ENCODE measurements around the gene MLLT3.

MLLT3 gene

DNA sequence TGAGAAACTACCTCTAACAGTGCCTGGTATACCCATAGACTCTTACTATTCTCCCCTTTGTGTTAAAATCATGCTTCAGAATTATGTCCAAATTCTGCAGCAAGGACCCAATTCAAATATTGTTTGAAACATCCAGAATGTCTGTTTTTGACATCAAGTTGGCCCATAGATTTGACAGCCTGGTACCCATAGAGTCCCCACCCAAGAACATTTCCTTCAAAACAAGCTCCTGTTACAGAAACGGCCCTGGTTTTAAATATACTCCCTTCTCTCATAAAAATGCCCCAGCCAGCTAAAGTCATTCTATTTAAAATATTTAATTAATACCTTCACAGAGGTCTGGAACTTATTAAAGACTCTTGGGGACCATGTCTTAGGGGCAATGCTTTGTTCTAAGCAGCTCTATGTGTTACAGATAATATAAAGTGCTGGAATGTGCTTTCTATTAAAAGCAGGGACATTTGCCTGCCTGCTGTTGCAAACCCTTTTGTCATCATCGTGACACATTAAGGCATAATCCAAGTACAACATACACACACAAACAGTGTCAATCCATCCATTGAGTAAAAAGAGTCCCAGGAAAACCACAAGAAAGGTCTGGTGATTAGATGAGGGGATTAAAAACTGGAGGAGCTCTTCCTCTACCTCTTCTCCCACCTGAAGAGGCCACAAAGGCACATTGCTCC, 321.7 kb downstream of the MLLT3 start:
- DNase-seq (ENCODE audit: low spot score), result no peak
- TF ChIP-seq, protein P1, sequence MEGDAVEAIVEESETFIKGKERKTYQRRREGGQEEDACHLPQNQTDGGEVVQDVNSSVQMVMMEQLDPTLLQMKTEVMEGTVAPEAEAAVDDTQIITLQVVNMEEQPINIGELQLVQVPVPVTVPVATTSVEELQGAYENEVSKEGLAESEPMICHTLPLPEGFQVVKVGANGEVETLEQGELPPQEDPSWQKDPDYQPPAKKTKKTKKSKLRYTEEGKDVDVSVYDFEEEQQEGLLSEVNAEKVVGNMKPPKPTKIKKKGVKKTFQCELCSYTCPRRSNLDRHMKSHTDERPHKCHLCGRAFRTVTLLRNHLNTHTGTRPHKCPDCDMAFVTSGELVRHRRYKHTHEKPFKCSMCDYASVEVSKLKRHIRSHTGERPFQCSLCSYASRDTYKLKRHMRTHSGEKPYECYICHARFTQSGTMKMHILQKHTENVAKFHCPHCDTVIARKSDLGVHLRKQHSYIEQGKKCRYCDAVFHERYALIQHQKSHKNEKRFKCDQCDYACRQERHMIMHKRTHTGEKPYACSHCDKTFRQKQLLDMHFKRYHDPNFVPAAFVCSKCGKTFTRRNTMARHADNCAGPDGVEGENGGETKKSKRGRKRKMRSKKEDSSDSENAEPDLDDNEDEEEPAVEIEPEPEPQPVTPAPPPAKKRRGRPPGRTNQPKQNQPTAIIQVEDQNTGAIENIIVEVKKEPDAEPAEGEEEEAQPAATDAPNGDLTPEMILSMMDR (IDR thresholded peaks at IDR 0.05; ENCODE audit: extremely low read depth, missing control alignments), result no peak

GRCh38 chr9:20297646-20298084, 324.6 kb downstream of the MLLT3 start:
- DNase-seq (ENCODE audit: low spot score), result no peak
- TF ChIP-seq, protein P1 (IDR thresholded peaks at IDR 0.05; ENCODE audit: extremely low read depth, missing control alignments), result no peak

- no peak for DNase-seq (ENCODE audit: low spot score)
- TF ChIP-seq, protein P1 (IDR thresholded peaks at IDR 0.05; ENCODE audit: extremely low read depth, missing control alignments), result no peak
These were observed 326.7 kb downstream of the MLLT3 start for GRCh38 chr9:20295555-20295954.

GRCh38 chr9:20294046-20294750, 328.1 kb downstream of the MLLT3 start:
- DNase-seq (ENCODE audit: low spot score), result no peak
- TF ChIP-seq, protein P1 (IDR thresholded peaks at IDR 0.05; ENCODE audit: extremely low read depth, missing control alignments), result no peak

GRCh38 chr9:20292002-20292401, 330.3 kb downstream of the MLLT3 start:
- no peak for DNase-seq (ENCODE audit: low spot score)
- TF ChIP-seq, protein P1 (IDR thresholded peaks at IDR 0.05; ENCODE audit: extremely low read depth, missing control alignments), result no peak

Data from GM20000 (cell line).